ENCODE results near the gene ILF3. TPM values are rescaled to one million over a fixed set of nuclear protein-coding genes. Genes with fewer than 3 reads are reported as not detected.

ILF3 gene
- total RNA-seq, 1 donor = 136 TPM

- H3K4me3 ChIP-seq (ENCODE audit: low read depth, low read length) = no peak overlapping the region
- DNase-seq (ENCODE audit: low read depth) = no peak
- no peak for TF ChIP-seq CTCF (IDR thresholded peaks at IDR 0.05; ENCODE audit: insufficient read depth, low read depth, low read length)
Observed at GRCh38 chr19:10677751-10678150, 23.6 kb downstream of the ILF3 start.

- H3K4me3 ChIP-seq (ENCODE audit: low read depth, low read length) = no peak overlapping the region
- no peak for DNase-seq (ENCODE audit: low read depth)
- no peak for TF ChIP-seq CTCF (IDR thresholded peaks at IDR 0.05; ENCODE audit: insufficient read depth, low read depth, low read length)
Observed at GRCh38 chr19:10678813-10679212, 24.7 kb downstream of the ILF3 start.

- no peak for TF ChIP-seq CTCF (IDR thresholded peaks at IDR 0.05; ENCODE audit: insufficient read depth, low read depth, low read length)
- H3K4me3 ChIP-seq (ENCODE audit: low read depth, low read length) = no peak overlapping the region
- DNase-seq (ENCODE audit: low read depth) = no peak
Observed at GRCh38 chr19:10679743-10680142, 25.6 kb downstream of the ILF3 start.

- DNase-seq (ENCODE audit: low read depth) = no peak
- no peak for TF ChIP-seq CTCF (IDR thresholded peaks at IDR 0.05; ENCODE audit: insufficient read depth, low read depth, low read length)
- no peak overlapping the region for H3K4me3 ChIP-seq (ENCODE audit: low read depth, low read length)
Observed at GRCh38 chr19:10680545-10681135, 26.5 kb downstream of the ILF3 start.

GRCh38 chr19:10681658-10682057 lies 27.5 kb downstream of the ILF3 start:
- no peak for TF ChIP-seq CTCF (IDR thresholded peaks at IDR 0.05; ENCODE audit: insufficient read depth, low read depth, low read length)
- DNase-seq (ENCODE audit: low read depth) = no peak
- no peak overlapping the region for H3K4me3 ChIP-seq (ENCODE audit: low read depth, low read length)

- no peak overlapping the region for H3K4me3 ChIP-seq (ENCODE audit: low read depth, low read length)
- DNase-seq (ENCODE audit: low read depth) = no peak
- TF ChIP-seq CTCF (IDR thresholded peaks at IDR 0.05; ENCODE audit: insufficient read depth, low read depth, low read length) = no peak
Observed at GRCh38 chr19:10682397-10683063, 28.4 kb downstream of the ILF3 start.

- H3K4me3 ChIP-seq (ENCODE audit: low read depth, low read length) = no peak overlapping the region
- TF ChIP-seq CTCF (IDR thresholded peaks at IDR 0.05; ENCODE audit: insufficient read depth, low read depth, low read length) = no peak
- DNase-seq (ENCODE audit: low read depth) = no peak
Observed at GRCh38 chr19:10683064-10683426, 28.9 kb downstream of the ILF3 start.
